K562 (cell line): ENCODE results near the gene NPIPB2. TPM values are rescaled to one million over a fixed set of nuclear protein-coding genes. Genes with fewer than 3 reads are reported as not detected.

ENCODE experiments used
- ATF2 ChIP-seq: sonication (generic); formaldehyde crosslinking; IDR thresholded peaks from 2 replicates; pipeline ENCODE4 v1.8.1; 2022; ENCODE audit warnings: missing genetic modification reagents
- CSDE1 ChIP-seq, 2 experiments: fragments of 450-650 bp; IDR thresholded peaks; 2 replicates each; pipeline ENCODE4 v1.6.1; 2016; ENCODE audit warnings: mild to moderate bottlenecking in 1 of 2
- MITF ChIP-seq: IDR thresholded peaks from 2 replicates; pipeline ENCODE4 v1.6.1; 2014; ENCODE audit warnings: antibody characterized with exemption
- REST ChIP-seq, 2 experiments: fragments of 450-650 bp; formaldehyde crosslinking in 1 of 2; IDR thresholded peaks; 2 replicates each; pipeline versions ENCODE4 v1.4.0 to v1.6.1; 2014 to 2020; ENCODE audit warnings: mild to moderate bottlenecking in 2 of 2, borderline replicate concordance in 1 of 2, low read depth in 1 of 2
- RNF2 ChIP-seq: sonication (generic); IDR thresholded peaks from 2 replicates; pipeline ENCODE4 v1.6.1; 2016
- SAFB2 ChIP-seq: fragments of 200-400 bp; formaldehyde crosslinking; IDR thresholded peaks from 2 replicates; pipeline ENCODE4 v1.6.1; 2018; ENCODE audit warnings: borderline replicate concordance, low read length, low read depth, moderate library complexity; ENCODE audit not compliant: severe bottlenecking
- SMARCE1 ChIP-seq: fragments of 450-650 bp; IDR thresholded peaks from 2 replicates; pipeline ENCODE4 v1.7.1; 2016; ENCODE audit warnings: mild to moderate bottlenecking
- ZNF175 ChIP-seq: fragments of 200-800 bp; sonication (Bioruptor generic); IDR thresholded peaks from 2 replicates; pipeline ENCODE4 v1.6.1; 2016; ENCODE audit warnings: low read depth, mild to moderate bottlenecking, missing genetic modification characterization, missing compliant biosample characterization
- ZNF232 ChIP-seq: sonication (generic); formaldehyde crosslinking; IDR thresholded peaks from 2 replicates; pipeline ENCODE4 v1.8.0; 2022; ENCODE audit warnings: mild to moderate bottlenecking, missing genetic modification reagents
- ZNF280B ChIP-seq: fragments of 250-450 bp; sonication (Bioruptor Pico); IDR thresholded peaks from 2 replicates; pipeline ENCODE4 v1.5.1; 2021; ENCODE audit warnings: mild to moderate bottlenecking
- polyA plus RNA-seq, 8 experiments: library from polyadenylated mRNA; depleted of rRNA in 4 of 8; stranded (reverse) in 5 of 8; unstranded in 3 of 8; fragments of >200 nt; fragmentation: Nextera tagmentation in 2 of 8; fragmentation: Illumina TruSeq in 1 of 8; extraction: Ambion mirVana in 2 of 8; extraction: Trizol in 1 of 8; gene quantifications; 2 replicates each; pipeline versions ENCODE4 v1.2.1 to v1.2.3, GENCODE V29; 2011 to 2014; ENCODE audit warnings: inconsistent platforms in 1 of 8, missing spikeins in 1 of 8
- total RNA-seq, 7 experiments: library from RNA; depleted of rRNA in 6 of 7; stranded (reverse); fragments of >200 nt in 6 of 7; fragmentation: Illumina TruSeq in 2 of 7; extraction: Trizol in 2 of 7; gene quantifications; 2 replicates each; pipeline versions ENCODE4 v1.2.1 to v1.2.3, GENCODE V29; 2011 to 2021; ENCODE audit warnings: low replicate concordance in 1 of 7

The NPIPB2 gene
- total and polyA plus RNA-seq, 9 of the 15 experiments (the other 6 are each of a cell fraction or from before 2014, with no cell fraction given): 0.21 to 2.9 (median 1.6) TPM; not detected in 1

GRCh38 chr16:11979013-11979672, 37.3 kb upstream of the NPIPB2 start (continued):
- TF ChIP-seq MITF (no peak), CSDE1 (IDR thresholded peaks at IDR 0.05) (no peak), SAFB2 (no peak), ATF2 (CRISPR knock-in tag) (no peak), ZNF232 (no peak), RNF2 (no peak), SMARCE1 (no peak), ZNF280B (CRISPR knock-in tag) (no peak), REST (IDR thresholded peaks at IDR 0.05; ENCODE audit: borderline replicate concordance) (no peak), REST (CRISPR knock-in tag; IDR thresholded peaks at IDR 0.05; ENCODE audit: low read depth) (no peak), ZNF175 (CRISPR knock-in tag) (no peak)
